SK-N-MC (cell line): Measurements from ENCODE around the gene C2CD4D.
A peak's percentile ranks its signal among the peaks of the same experiment; 100 is the strongest.

ENCODE experiments used
- DNase-seq: peaks from one replicate; pipeline ENCODE4 v3.0.0-alpha.2; 2011; ENCODE audit warnings: low read depth, low spot score
- H3K27ac ChIP-seq: fragments of 200-600 bp; sonication (generic); 2 replicates; pipeline ENCODE4 v1.5.1; 2016; ENCODE audit warnings: mixed run types
- H3K36me3 ChIP-seq: fragments of 200-600 bp; sonication (generic); 2 replicates; pipeline ENCODE4 v1.6.1; 2017; ENCODE audit warnings: antibody characterized with exemption, low read length, mixed read lengths; ENCODE audit not compliant: insufficient read depth
- H3K4me3 ChIP-seq: fragments of 200-600 bp; sonication (generic); 2 replicates; pipeline ENCODE4 v1.5.1; 2016
- H3K9ac ChIP-seq: fragments of 200-600 bp; sonication (generic); 2 replicates; pipeline ENCODE4 v1.8.0; 2017; ENCODE audit warnings: mixed run types, mixed read lengths; ENCODE audit not compliant: insufficient read length
- H3K9me3 ChIP-seq: fragments of 200-600 bp; sonication (generic); 2 replicates; pipeline ENCODE4 v1.6.1; 2017; ENCODE audit warnings: low read depth, mild to moderate bottlenecking, antibody characterized with exemption, low read length, moderate library complexity, mixed read lengths
- EZH2 ChIP-seq: fragments of 200-600 bp; sonication (generic); IDR thresholded peaks from one replicate; pipeline ENCODE4 v1.6.1; 2017; ENCODE audit warnings: antibody characterized with exemption
- FOXP2 ChIP-seq: optimal IDR thresholded peaks from 2 replicates; pipeline ENCODE3; 2011; ENCODE audit warnings: mild to moderate bottlenecking, moderate library complexity; ENCODE audit not compliant: insufficient read depth; ENCODE audit errors: extremely low read length, control extremely low read depth
- POLR2AphosphoS5 ChIP-seq: IDR thresholded peaks from 2 replicates; pipeline ENCODE4 v1.6.1; 2012; ENCODE audit warnings: mild to moderate bottlenecking, low read depth, low read length, borderline replicate concordance

C2CD4D gene

GRCh38 chr1:151801310-151801820 is 38.3 kb downstream of the C2CD4D start:
- DNase-seq, result no peak
- Histone ChIP-seq H3K36me3 (no peaks in the 10 kb centered on the region), H3K4me3 (no peak overlapping the region), H3K9me3 (no peaks in the 10 kb centered on the region), H3K27ac (no peak overlapping the region), H3K9ac (no peak overlapping the region)
- TF ChIP-seq FOXP2, result no peak
- TF ChIP-seq EZH2, result no peak
- TF ChIP-seq POLR2AphosphoS5, result no peak

DNA sequence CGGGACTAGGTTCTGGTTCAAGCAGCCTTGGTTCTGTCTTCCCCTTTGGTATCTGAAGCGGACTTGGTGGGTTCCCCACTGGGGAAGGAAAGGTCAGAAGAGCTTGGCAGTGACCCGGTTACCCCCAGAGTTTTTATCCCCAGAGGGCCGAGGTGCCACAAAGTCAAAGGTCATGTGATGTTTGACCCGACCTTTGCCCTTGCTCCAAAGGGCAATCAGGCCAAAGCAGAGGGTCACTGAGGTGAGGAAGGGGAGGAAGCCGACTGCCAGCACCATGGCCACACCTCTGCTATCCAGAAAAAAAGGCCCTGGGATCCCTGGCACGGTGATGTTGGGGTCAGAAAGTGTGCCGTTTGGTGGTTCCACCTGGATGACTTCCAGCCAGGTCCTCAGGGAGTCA is 38.8 kb downstream of the C2CD4D start:
- TF ChIP-seq FOXP2 (no peak), POLR2AphosphoS5 (no peak), EZH2 (no peak)
- Histone ChIP-seq H3K9me3 (no peaks in the 10 kb centered on the region), H3K27ac (no peak overlapping the region), H3K36me3 (no peaks in the 10 kb centered on the region), H3K4me3 (no peak overlapping the region), H3K9ac (no peak overlapping the region)
- no peak for DNase-seq

DNA sequence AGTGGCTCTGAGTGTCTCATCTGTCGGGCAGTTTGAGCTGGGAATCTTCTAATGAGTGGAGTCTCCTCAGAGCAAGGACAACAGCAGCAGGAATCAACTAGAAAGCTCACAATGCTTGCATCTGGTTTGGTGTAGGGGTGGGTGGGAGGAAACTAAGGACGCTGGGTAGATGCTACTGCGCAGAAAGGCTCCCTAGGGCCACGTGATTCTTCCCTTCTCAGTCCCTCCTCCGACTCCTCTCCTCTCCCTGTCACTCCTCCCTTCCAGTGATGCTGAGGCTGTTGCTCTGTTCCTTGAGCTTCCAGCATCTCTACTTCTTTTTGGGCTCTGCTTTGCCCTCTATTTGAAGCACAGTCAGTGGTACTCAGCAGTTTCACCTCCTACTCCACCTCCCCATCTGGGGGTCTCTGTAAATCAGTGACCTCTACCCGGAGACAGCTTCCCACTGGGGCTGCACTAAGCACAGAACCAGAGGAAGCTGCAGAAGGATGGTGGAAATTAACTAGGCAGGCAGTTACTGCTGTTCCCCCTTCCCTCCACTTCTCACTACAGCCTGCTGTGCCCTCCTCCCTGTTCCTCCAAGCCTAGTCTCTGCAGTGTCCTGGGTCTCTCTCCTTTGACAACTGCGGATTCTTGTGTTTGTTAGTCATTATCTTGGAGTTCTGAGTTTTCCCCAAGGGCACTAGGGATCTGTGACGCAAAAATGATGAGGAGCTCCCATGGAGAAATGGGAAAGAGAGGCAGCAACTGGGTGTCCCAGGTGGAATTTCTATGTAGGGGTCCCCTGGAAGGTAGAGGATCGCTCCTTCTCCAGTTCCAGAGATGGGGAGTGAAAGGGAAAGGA is 40.2 kb downstream of the C2CD4D start:
- DNase-seq, result no peak
- TF ChIP-seq EZH2 (no peak), FOXP2 (no peak), POLR2AphosphoS5 (no peak)
- H3K9me3 ChIP-seq, result no peaks in the 10 kb centered on the region
- no peak overlapping the region for H3K27ac ChIP-seq
- H3K4me3 ChIP-seq, result no peak overlapping the region
- no peaks in the 10 kb centered on the region for H3K36me3 ChIP-seq
- H3K9ac ChIP-seq, result no peak overlapping the region

GRCh38 chr1:151798571-151798970 is 41.0 kb downstream of the C2CD4D start:
- DNase-seq, result no peak
- H3K27ac ChIP-seq, result no peak overlapping the region
- no peak for TF ChIP-seq FOXP2
- TF ChIP-seq EZH2, result no peak
- no peak for TF ChIP-seq POLR2AphosphoS5
- H3K9me3 ChIP-seq, result no peaks in the 10 kb centered on the region
- no peak overlapping the region for H3K9ac ChIP-seq
- H3K4me3 ChIP-seq, result no peak overlapping the region
- H3K36me3 ChIP-seq, result no peaks in the 10 kb centered on the region

DNA sequence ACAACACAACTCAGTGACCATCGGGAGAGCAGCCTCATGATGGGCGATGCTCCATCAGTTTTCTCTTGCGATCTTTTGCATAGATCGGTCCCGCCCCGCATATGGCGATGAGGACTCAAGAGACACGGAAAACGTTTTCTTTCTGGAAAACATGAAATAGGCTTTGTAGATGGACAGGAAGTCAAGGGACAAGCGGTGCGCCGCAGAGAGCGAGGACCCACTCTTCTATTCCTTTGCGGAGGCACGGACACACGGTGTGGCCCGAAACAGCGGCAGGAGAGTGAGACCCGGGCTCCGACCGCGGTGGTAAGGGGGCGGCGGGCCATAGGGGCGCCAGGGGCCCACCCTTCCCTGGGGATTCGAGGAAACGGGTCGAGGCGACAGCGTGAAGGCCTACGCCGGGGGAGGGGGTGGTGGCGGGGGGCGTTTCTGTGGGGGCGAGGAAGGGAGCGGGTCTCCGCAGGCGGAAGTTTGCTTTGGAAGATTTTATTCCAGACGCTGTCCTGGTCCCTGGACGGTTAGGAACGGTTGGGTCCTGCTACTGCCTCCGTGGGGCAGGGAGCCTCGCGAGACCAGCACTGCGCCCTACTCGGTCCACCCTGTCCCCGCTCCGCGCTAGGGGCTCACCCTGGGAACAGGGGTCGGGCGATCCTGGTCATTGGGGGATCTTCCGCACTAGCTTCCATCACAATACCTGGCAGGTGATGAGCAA is 48.5 kb downstream of the C2CD4D start:
- Histone ChIP-seq H3K36me3 (no peaks in the 10 kb centered on the region), H3K9ac (no peak overlapping the region), H3K4me3 (peak overlapping the region; percentile 78), H3K27ac (no peak overlapping the region), H3K9me3 (no peaks in the 10 kb centered on the region)
- no peak for TF ChIP-seq EZH2
- TF ChIP-seq POLR2AphosphoS5, result no peak
- no peak for TF ChIP-seq FOXP2
- no peak for DNase-seq

GRCh38 chr1:151790071-151790939 is 49.3 kb downstream of the C2CD4D start, which contains the start of gene TDRKH:
Gene TDRKH (minus strand): TSS chr1:151790500. CDS start chr1:151783022, 7,478 bp downstream.
- Histone ChIP-seq H3K9ac (no peak within 1 kb of the TSS), H3K27ac (no peak within 1 kb of the TSS), H3K9me3 (no peaks in the 10 kb centered on the region), H3K36me3 (no peaks in the 10 kb centered on the region), H3K4me3 (peak within 1 kb of the TSS; percentile 80)
- TF ChIP-seq EZH2 (no peak), FOXP2 (no peak), POLR2AphosphoS5 (peak; percentile 23; the same call in 1 of the 2 replicates)
- DNase-seq, result peak; percentile 92
